ENCODE measurements around the gene ZFHX3. TPM values are rescaled to one million over a fixed set of nuclear protein-coding genes. Genes with fewer than 3 reads are reported as not detected.

Gene ZFHX3
- polyA plus RNA-seq, 1 experiment: 2.2 TPM

DNA sequence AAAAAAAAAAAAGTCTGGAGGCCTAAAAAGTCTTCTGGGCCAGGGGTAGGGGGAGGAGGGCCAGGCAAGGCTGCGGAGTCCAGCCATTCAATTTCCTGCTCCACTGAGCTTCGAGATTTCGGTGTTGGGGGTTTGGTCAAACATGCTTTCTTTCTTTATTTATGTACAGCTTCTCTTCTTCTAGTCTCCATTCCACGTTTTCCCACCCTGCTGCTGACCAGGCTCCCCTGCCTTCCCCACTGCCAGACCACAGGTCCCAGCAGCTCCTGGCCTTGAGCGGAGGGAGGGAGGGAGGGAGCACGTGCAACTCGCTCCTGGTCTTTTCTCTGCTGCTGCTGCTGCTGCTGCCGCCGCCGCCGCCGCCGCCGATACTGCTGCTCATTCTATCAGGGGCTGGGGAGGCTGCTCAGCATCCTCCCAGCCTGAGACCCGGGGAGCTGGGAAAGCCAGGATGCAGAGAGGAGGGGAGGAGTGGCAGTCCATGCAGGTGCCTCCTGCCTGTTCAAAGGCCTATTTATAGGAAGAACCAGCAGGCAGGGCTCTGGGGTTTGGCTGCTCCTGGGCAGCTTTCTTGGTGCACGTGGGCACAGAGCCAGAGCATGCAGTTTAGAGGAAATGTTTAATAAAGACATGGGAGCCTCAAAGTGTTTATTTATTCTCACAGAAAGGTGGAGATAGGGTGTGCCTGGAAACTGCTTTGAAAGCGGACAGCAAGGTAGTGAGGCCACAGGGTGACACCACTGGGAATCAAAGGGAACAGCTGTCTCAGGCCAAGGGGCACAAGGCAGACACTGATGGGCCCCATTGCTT lies 23.4 kb upstream of the ZFHX3 start:
- no peak for TF ChIP-seq CTCF (IDR thresholded peaks at IDR 0.05; ENCODE audit: insufficient read depth, low read depth, low read length)
- no peak for DNase-seq (ENCODE audit: low read depth)
- Histone ChIP-seq H3K36me3 (ENCODE audit: control insufficient read depth, insufficient read depth, low read length) (no peaks in the 10 kb centered on the region), H3K4me3 (ENCODE audit: low read depth, low read length) (no peak overlapping the region), H3K27me3 (ENCODE audit: control insufficient read depth, insufficient read depth, low read length) (no peaks in the 10 kb centered on the region)
- ChIA-PET POLR2A (no interaction called here), CTCF (interaction anchor here (0.6 to 1.0 kb wide), 4 partner anchors 9 to 239 kb away, joined by 3 to 4 read pairs (median 4); partner anchors contain the start of gene ZFHX3)

GRCh38 chr16:73069581-73070262 lies 21.8 kb upstream of the ZFHX3 start:
- DNase-seq (ENCODE audit: low read depth): no peak

GRCh38 chr16:73068541-73069401 lies 20.8 kb upstream of the ZFHX3 start:
- no peak for TF ChIP-seq CTCF (IDR thresholded peaks at IDR 0.05; ENCODE audit: insufficient read depth, low read depth, low read length)
- Histone ChIP-seq H3K27me3 (ENCODE audit: control insufficient read depth, insufficient read depth, low read length) (no peaks in the 10 kb centered on the region), H3K4me3 (ENCODE audit: low read depth, low read length) (no peak overlapping the region), H3K36me3 (ENCODE audit: control insufficient read depth, insufficient read depth, low read length) (no peaks in the 10 kb centered on the region)
- POLR2A ChIA-PET: interaction anchor here (1.4 kb wide), 1 partner anchor 14 kb away, joined by 3 read pairs; no protein-coding TSS in a partner anchor
- no peak for DNase-seq (ENCODE audit: low read depth)
- CTCF ChIA-PET: interaction anchor here (0.7 to 1.0 kb wide), 4 partner anchors 14 to 236 kb away, joined by 3 to 4 read pairs (median 3); no protein-coding TSS in a partner anchor

More at GRCh38 chr16:73069581-73070262, 21.8 kb upstream of the ZFHX3 start:
- TF ChIP-seq CTCF (IDR thresholded peaks at IDR 0.05; ENCODE audit: insufficient read depth, low read depth, low read length): no peak
- H3K27me3 ChIP-seq (ENCODE audit: control insufficient read depth, insufficient read depth, low read length): no peaks in the 10 kb centered on the region
- ChIA-PET CTCF (interaction anchor here (0.8 to 1.0 kb wide), 2 partner anchors 15 to 237 kb away, joined by 3 to 4 read pairs; no protein-coding TSS in a partner anchor), POLR2A (no interaction called here)
- H3K4me3 ChIP-seq (ENCODE audit: low read depth, low read length): no peak overlapping the region
- H3K36me3 ChIP-seq (ENCODE audit: control insufficient read depth, insufficient read depth, low read length): no peaks in the 10 kb centered on the region

DNA sequence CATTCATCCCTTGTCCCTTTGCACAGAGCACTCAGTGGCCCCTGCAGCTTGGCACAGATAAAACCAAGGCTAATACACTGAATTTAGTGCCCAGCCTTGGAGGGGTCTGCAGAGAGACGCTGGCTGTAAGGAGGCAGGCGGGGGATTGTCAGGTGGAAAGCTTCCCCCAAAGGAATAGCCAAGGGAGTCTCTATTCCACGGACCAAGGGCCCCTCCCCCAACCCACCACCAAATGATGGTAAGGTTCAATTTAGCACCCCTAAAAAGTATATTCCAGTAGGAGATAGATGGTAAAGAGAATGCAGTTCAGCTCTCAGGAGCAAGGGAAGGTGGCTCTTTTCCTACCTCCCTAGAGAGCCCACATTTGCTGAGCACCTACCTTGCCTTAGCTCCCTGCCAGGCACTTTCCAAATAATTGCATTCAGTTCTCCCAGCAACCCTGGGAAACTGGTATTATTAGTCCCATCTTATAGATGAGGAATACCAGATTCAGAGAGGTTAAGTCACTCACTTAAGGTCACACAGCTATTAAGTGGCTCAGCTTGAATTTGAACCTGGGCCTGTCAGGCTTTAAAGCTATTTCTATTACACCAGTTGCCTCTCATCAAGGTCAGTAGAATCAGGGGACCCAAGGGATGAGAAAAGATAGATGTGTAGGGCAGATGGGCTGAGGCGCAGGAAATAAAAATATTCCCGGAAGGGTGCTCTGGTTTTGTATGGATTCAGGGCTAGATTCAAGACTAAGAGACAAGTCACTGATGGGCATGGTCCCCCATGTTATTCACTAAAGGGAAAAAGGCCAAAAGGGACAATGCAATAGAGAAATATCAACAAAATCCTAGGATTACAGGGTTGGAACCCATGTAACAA lies 20.0 kb upstream of the ZFHX3 start:
- Histone ChIP-seq H3K4me3 (ENCODE audit: low read depth, low read length) (no peak overlapping the region), H3K36me3 (ENCODE audit: control insufficient read depth, insufficient read depth, low read length) (no peaks in the 10 kb centered on the region), H3K27me3 (ENCODE audit: control insufficient read depth, insufficient read depth, low read length) (no peaks in the 10 kb centered on the region)
- POLR2A ChIA-PET: interaction anchor here (1.4 kb wide), 1 partner anchor 14 kb away, joined by 3 read pairs; no protein-coding TSS in a partner anchor
- DNase-seq (ENCODE audit: low read depth): no peak
- no peak for TF ChIP-seq CTCF (IDR thresholded peaks at IDR 0.05; ENCODE audit: insufficient read depth, low read depth, low read length)
- CTCF ChIA-PET: interaction anchor here (0.7 to 1.0 kb wide), 2 partner anchors 24 to 29 kb away, joined by 3 read pairs; no protein-coding TSS in a partner anchor
